ENCODE results near the gene APPL2. TPM values are rescaled to one million over a fixed set of nuclear protein-coding genes. Genes with fewer than 3 reads are reported as not detected.

The APPL2 gene
- total RNA-seq, 1 experiment from 2014 or later = 35.5 TPM

- BruUV-seq (replicated peaks) = no TSS peak
- peaks cover 77% of the 10 kb centered on the region for H3K36me3 Mint-ChIP-seq (ENCODE audit: insufficient read depth, unreplicated experiment)
These were observed 68.6 kb downstream of the APPL2 start for GRCh38 chr12:105167346-105167745.

GRCh38 chr12:105166736-105167135 lies 69.2 kb downstream of the APPL2 start:
- no TSS peak for BruUV-seq (replicated peaks)
- H3K9me3 Mint-ChIP-seq (ENCODE audit: unreplicated experiment) = no peaks in the 10 kb centered on the region
- H3K27me3 Mint-ChIP-seq (ENCODE audit: insufficient read depth, unreplicated experiment) = no peaks in the 10 kb centered on the region
- H3K27ac Mint-ChIP-seq (ENCODE audit: low read depth, unreplicated experiment) = no peak overlapping the region
- no peak for TF ChIP-seq CTCF (IDR thresholded peaks at IDR 0.05; ENCODE audit: unreplicated experiment)
- no peaks in the 10 kb centered on the region for H3K4me1 Mint-ChIP-seq (ENCODE audit: insufficient read depth, unreplicated experiment)
- peaks cover 80% of the 10 kb centered on the region for H3K36me3 Mint-ChIP-seq (ENCODE audit: insufficient read depth, unreplicated experiment)
- intact Hi-C loops (cut with micrococcal nuclease) = loop anchor here (10.0 kb wide), 1 partner anchor 218 kb away; no protein-coding TSS in a partner anchor
- POLR2A ChIA-PET = interaction anchor here (1.2 kb wide), 1 partner anchor 17 kb away, joined by 4 read pairs; no protein-coding TSS in a partner anchor
- CTCF ChIA-PET = interaction anchor here (1.3 kb wide), 1 partner anchor 216 kb away, joined by 3 read pairs; no protein-coding TSS in a partner anchor
- no peak overlapping the region for H3K4me3 Mint-ChIP-seq (ENCODE audit: unreplicated experiment)
- DNase-seq (ENCODE audit: unreplicated experiment) = no peak

More at GRCh38 chr12:105167346-105167745, 68.6 kb downstream of the APPL2 start:
- ChIA-PET CTCF (no interaction called here), POLR2A (interaction anchor here (1.2 kb wide), 1 partner anchor 17 kb away, joined by 4 read pairs; no protein-coding TSS in a partner anchor)
- Mint-ChIP-seq H3K4me3 (ENCODE audit: unreplicated experiment) (no peak overlapping the region), H3K4me1 (ENCODE audit: insufficient read depth, unreplicated experiment) (no peaks in the 10 kb centered on the region), H3K27me3 (ENCODE audit: insufficient read depth, unreplicated experiment) (no peaks in the 10 kb centered on the region), H3K27ac (ENCODE audit: low read depth, unreplicated experiment) (no peak overlapping the region), H3K9me3 (ENCODE audit: unreplicated experiment) (no peaks in the 10 kb centered on the region)
- no peak for DNase-seq (ENCODE audit: unreplicated experiment)
- TF ChIP-seq CTCF (IDR thresholded peaks at IDR 0.05; ENCODE audit: unreplicated experiment) = no peak
- intact Hi-C loops (cut with micrococcal nuclease) = loop anchor here (10.0 kb wide), 1 partner anchor 217 kb away; no protein-coding TSS in a partner anchor

- Mint-ChIP-seq H3K4me1 (ENCODE audit: insufficient read depth, unreplicated experiment) (no peaks in the 10 kb centered on the region), H3K27me3 (ENCODE audit: insufficient read depth, unreplicated experiment) (no peaks in the 10 kb centered on the region), H3K36me3 (ENCODE audit: insufficient read depth, unreplicated experiment) (peaks cover 74% of the 10 kb centered on the region), H3K4me3 (ENCODE audit: unreplicated experiment) (no peak overlapping the region), H3K27ac (ENCODE audit: low read depth, unreplicated experiment) (no peak overlapping the region), H3K9me3 (ENCODE audit: unreplicated experiment) (no peaks in the 10 kb centered on the region)
- POLR2A ChIA-PET = interaction anchor here (0.9 to 1.7 kb wide), 2 partner anchors 20 to 56 kb away, joined by 4 to 5 read pairs; partner anchors contain the start of gene WASHC4
- TF ChIP-seq CTCF (IDR thresholded peaks at IDR 0.05; ENCODE audit: unreplicated experiment) = no peak
- CTCF ChIA-PET = interaction anchor here (0.7 kb wide), 2 partner anchors 17 to 1187 kb away, joined by 3 to 4 read pairs; no protein-coding TSS in a partner anchor
- DNase-seq (ENCODE audit: unreplicated experiment) = no peak
- BruUV-seq (replicated peaks) = no TSS peak
- intact Hi-C loops (cut with micrococcal nuclease) = loop anchor here (10.0 kb wide), 1 partner anchor 221 kb away; no protein-coding TSS in a partner anchor
These were observed 71.9 kb downstream of the APPL2 start for GRCh38 chr12:105164068-105164467.

GRCh38 chr12:105162174-105162573 lies 73.8 kb downstream of the APPL2 start:
- no peak for TF ChIP-seq CTCF (IDR thresholded peaks at IDR 0.05; ENCODE audit: unreplicated experiment)
- Mint-ChIP-seq H3K9me3 (ENCODE audit: unreplicated experiment) (no peaks in the 10 kb centered on the region), H3K36me3 (ENCODE audit: insufficient read depth, unreplicated experiment) (peaks cover 81% of the 10 kb centered on the region), H3K4me3 (ENCODE audit: unreplicated experiment) (no peak overlapping the region), H3K27me3 (ENCODE audit: insufficient read depth, unreplicated experiment) (no peaks in the 10 kb centered on the region), H3K4me1 (ENCODE audit: insufficient read depth, unreplicated experiment) (no peaks in the 10 kb centered on the region), H3K27ac (ENCODE audit: low read depth, unreplicated experiment) (no peak overlapping the region)
- POLR2A ChIA-PET = interaction anchor here (1.0 to 1.5 kb wide), 3 partner anchors 9 to 13 kb away, joined by 3 read pairs; no protein-coding TSS in a partner anchor
- no TSS peak for BruUV-seq (replicated peaks)
- intact Hi-C loops (cut with micrococcal nuclease) = loop anchor here (10.0 kb wide), 1 partner anchor 223 kb away; no protein-coding TSS in a partner anchor
- CTCF ChIA-PET = interaction anchor here (1.4 to 1.9 kb wide), 2 partner anchors 9 to 222 kb away, joined by 3 to 13 read pairs; no protein-coding TSS in a partner anchor
- no peak for DNase-seq (ENCODE audit: unreplicated experiment)
